Lower lobe of right lung (tissue), 2 donors: ENCODE results near the gene SDHAF3. TPM values are rescaled to one million over a fixed set of nuclear protein-coding genes. Genes with fewer than 3 reads are reported as not detected.

Source experiments
- ATAC-seq, 2 donors: fragments of 200-7000 bp; cut with Tn5 transposase; one replicate each; pipeline ENCODE4 v1.9.1; 2020 to 2022; ENCODE audit warnings: mild to moderate bottlenecking in 2 of 2, moderate library complexity in 2 of 2
- DNase-seq: peaks from one replicate; pipeline ENCODE4 v3.0.0-alpha.2; 2020
- H3K27ac ChIP-seq: fragments of 200-600 bp; one replicate; pipeline ENCODE4 v1.8.0; 2022
- H3K27me3 ChIP-seq: fragments of 200-600 bp; one replicate; pipeline ENCODE4 v1.8.0; 2022; ENCODE audit warnings: low read depth
- H3K36me3 ChIP-seq: fragments of 200-600 bp; one replicate; pipeline ENCODE4 v1.8.0; 2022; ENCODE audit warnings: mild to moderate bottlenecking
- H3K4me1 ChIP-seq: fragments of 200-600 bp; one replicate; pipeline ENCODE4 v1.8.0; 2022
- H3K4me3 ChIP-seq: fragments of 200-600 bp; one replicate; pipeline ENCODE4 v1.8.0; 2022; ENCODE audit warnings: mild to moderate bottlenecking
- H3K9me3 ChIP-seq: fragments of 200-600 bp; one replicate; pipeline ENCODE4 v1.8.0; 2022
- CTCF ChIP-seq: fragments of 200-600 bp; IDR thresholded peaks from one replicate; pipeline ENCODE4 v1.8.0; 2022; ENCODE audit warnings: antibody characterized with exemption, mild to moderate bottlenecking
- intact Hi-C: fragments of 100-400 bp; cut with DNase I; formaldehyde crosslinking; loops from one replicate; pipeline ENCODE4 v1.11.0; 2022
- total RNA-seq: library from RNA; stranded (reverse); fragmentation: NEBNext Ultra II Directional; extraction: Animal tissue kit (Norgen Biotek cat#: 25700); gene quantifications from one replicate; pipeline ENCODE4 v1.2.1, GENCODE V29; 2021
- donor health status: DM: no; HTN: yes; CAD: no; lungs with severe emphysema.

The SDHAF3 gene
- total RNA-seq, 1 donor from 2014 or later = 12.3 TPM

DNA sequence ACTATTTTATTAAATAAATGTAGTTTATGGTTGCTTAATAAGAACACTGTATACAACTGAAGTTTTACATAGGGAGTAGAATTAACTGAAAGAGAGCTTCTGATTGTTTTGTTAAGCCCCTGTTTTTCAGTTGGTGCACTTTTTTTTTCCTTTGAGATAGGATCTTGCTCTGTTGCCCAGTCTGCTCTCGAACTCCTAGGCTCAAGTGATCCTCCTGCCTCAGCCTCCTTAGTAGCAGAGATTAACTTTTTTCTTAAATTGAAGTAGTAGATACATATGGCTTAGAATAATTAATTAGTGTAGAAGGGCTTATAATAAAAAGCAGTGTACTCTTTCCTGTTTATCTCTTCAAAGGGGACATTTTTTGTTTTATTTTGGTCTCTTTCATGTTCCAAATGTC lies 11.2 kb downstream of the SDHAF3 start:
- TF ChIP-seq CTCF = no peak
- Histone ChIP-seq H3K27me3 (no peaks in the 10 kb centered on the region), H3K27ac (no peak overlapping the region), H3K36me3 (no peaks in the 10 kb centered on the region), H3K9me3 (peaks cover 5% of the 10 kb centered on the region), H3K4me1 (no peaks in the 10 kb centered on the region), H3K4me3 (no peak overlapping the region)
- ATAC-seq = no peak
- intact Hi-C loops = no loop called here
- no peak for DNase-seq

- intact Hi-C loops = no loop called here
Observed at GRCh38 chr7:97130417-97131139, 13.1 kb downstream of the SDHAF3 start.

GRCh38 chr7:97133159-97133558 lies 15.7 kb downstream of the SDHAF3 start:
- H3K27me3 ChIP-seq = no peaks in the 10 kb centered on the region
- intact Hi-C loops = no loop called here
- no peaks in the 10 kb centered on the region for H3K4me1 ChIP-seq
- no peak overlapping the region for H3K4me3 ChIP-seq
- no peaks in the 10 kb centered on the region for H3K36me3 ChIP-seq
- DNase-seq (no peak), ATAC-seq (no peak)
- H3K9me3 ChIP-seq = no peaks in the 10 kb centered on the region
- no peak for TF ChIP-seq CTCF
- no peak overlapping the region for H3K27ac ChIP-seq

More at GRCh38 chr7:97130417-97131139, 13.1 kb downstream of the SDHAF3 start:
- no peaks in the 10 kb centered on the region for H3K9me3 ChIP-seq
- H3K27ac ChIP-seq = no peak overlapping the region
- H3K4me3 ChIP-seq = no peak overlapping the region
- H3K27me3 ChIP-seq = no peaks in the 10 kb centered on the region
- no peak for ATAC-seq
- no peak for TF ChIP-seq CTCF
- H3K36me3 ChIP-seq = no peaks in the 10 kb centered on the region
- H3K4me1 ChIP-seq = no peaks in the 10 kb centered on the region
- DNase-seq = no peak

- ATAC-seq (no peak), DNase-seq (no peak)
- intact Hi-C loops = no loop called here
- H3K27ac ChIP-seq = no peak overlapping the region
- TF ChIP-seq CTCF = no peak
- no peaks in the 10 kb centered on the region for H3K36me3 ChIP-seq
- H3K9me3 ChIP-seq = peaks cover 18% of the 10 kb centered on the region
- H3K4me1 ChIP-seq = no peaks in the 10 kb centered on the region
- H3K4me3 ChIP-seq = no peak overlapping the region
- no peaks in the 10 kb centered on the region for H3K27me3 ChIP-seq
Observed at GRCh38 chr7:97138830-97139229, 21.3 kb downstream of the SDHAF3 start.

GRCh38 chr7:97145068-97145467 lies 27.6 kb downstream of the SDHAF3 start:
- no peak overlapping the region for H3K27ac ChIP-seq
- no peak for ATAC-seq

More at GRCh38 chr7:97145068-97145467, 27.6 kb downstream of the SDHAF3 start:
- TF ChIP-seq CTCF = peak; percentile 42
- H3K36me3 ChIP-seq = no peaks in the 10 kb centered on the region
- no peak for DNase-seq
- H3K4me1 ChIP-seq = no peaks in the 10 kb centered on the region
- no peak overlapping the region for H3K4me3 ChIP-seq
- H3K27me3 ChIP-seq = no peaks in the 10 kb centered on the region
- H3K9me3 ChIP-seq = peaks cover 18% of the 10 kb centered on the region
- intact Hi-C loops = no loop called here
